Prostate gland (tissue), 2 donors: Measurements from ENCODE around the gene FBXW7.

Experiments used
- POLR2A ChIP-seq: fragments of 450-650 bp; IDR thresholded peaks from one replicate; pipeline ENCODE4 v1.6.1; 2016; ENCODE audit warnings: antibody characterized with exemption, mild to moderate bottlenecking
- TF ChIP-seq, protein P1 (sequence below), 4 experiments: fragments of 200-600 bp in 2 of 4; fragments of 450-650 bp in 2 of 4; sonication (generic) in 2 of 4; IDR thresholded peaks; 1 replicate in 3 of 4; 2 replicates in 1 of 4; pipeline ENCODE4 v1.5.1; 2016 to 2019; ENCODE audit warnings: antibody characterized with exemption in 4 of 4, mild to moderate bottlenecking in 2 of 4, moderate library complexity in 2 of 4

DNA sequence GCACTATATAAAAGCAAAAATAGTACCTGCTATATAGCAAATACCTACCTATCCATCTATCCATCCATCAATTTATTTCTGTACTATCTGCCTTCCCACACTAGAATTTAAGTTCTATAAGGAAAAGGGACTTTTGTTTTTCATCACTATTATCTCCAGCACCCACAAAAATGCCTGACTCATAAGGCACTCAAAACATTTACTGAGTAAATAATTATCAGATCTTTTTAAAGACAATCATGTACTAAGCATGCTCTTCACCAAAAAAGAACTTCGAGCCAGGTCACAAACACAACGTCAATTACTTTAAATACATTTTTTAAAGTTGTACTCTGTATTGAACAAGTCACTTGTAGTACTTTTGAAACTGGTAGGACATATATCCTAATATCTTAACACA, 119.9 kb downstream of the FBXW7 start:
- TF ChIP-seq, protein P1, sequence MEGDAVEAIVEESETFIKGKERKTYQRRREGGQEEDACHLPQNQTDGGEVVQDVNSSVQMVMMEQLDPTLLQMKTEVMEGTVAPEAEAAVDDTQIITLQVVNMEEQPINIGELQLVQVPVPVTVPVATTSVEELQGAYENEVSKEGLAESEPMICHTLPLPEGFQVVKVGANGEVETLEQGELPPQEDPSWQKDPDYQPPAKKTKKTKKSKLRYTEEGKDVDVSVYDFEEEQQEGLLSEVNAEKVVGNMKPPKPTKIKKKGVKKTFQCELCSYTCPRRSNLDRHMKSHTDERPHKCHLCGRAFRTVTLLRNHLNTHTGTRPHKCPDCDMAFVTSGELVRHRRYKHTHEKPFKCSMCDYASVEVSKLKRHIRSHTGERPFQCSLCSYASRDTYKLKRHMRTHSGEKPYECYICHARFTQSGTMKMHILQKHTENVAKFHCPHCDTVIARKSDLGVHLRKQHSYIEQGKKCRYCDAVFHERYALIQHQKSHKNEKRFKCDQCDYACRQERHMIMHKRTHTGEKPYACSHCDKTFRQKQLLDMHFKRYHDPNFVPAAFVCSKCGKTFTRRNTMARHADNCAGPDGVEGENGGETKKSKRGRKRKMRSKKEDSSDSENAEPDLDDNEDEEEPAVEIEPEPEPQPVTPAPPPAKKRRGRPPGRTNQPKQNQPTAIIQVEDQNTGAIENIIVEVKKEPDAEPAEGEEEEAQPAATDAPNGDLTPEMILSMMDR (IDR thresholded peaks at IDR 0.05): no peak
- TF ChIP-seq POLR2A: no peak
